ENCODE data around the gene ZNF598. TPM values are rescaled to one million over a fixed set of nuclear protein-coding genes. Genes with fewer than 3 reads are reported as not detected.
A peak's percentile ranks its signal among the peaks of the same experiment; 100 is the strongest.

The ZNF598 gene
- total and polyA plus RNA-seq, 2 donors from 2014 or later: 14.3 to 34.9 TPM

- intact Hi-C loops (cut with DNase I): no loop called here
- no peaks in the 10 kb centered on the region for H3K27me3 ChIP-seq (ENCODE audit: control insufficient read depth, insufficient read depth, low read length)
- H3K27ac ChIP-seq (ENCODE audit: low read depth in 2 of 2, low read length in 2 of 2): no peak overlapping the region
- FAIRE-seq (no peak), DNase-seq (peak in 1 of 5 donors; percentile 7)
- no peak overlapping the region for H3K4me3 ChIP-seq (ENCODE audit: low read length in 3 of 3)
- H3K36me3 ChIP-seq (ENCODE audit: control insufficient read depth in 2 of 3, insufficient read depth in 3 of 3, low read length in 3 of 3): peaks cover 0 to 30% (median 23%) of the 10 kb centered on the region in 3 donors
- H3K9me3 ChIP-seq (ENCODE audit: control insufficient read depth in 2 of 3, insufficient read depth in 1 of 3, low read length in 3 of 3): no peaks in the 10 kb centered on the region
- no peaks in the 10 kb centered on the region for H3K4me1 ChIP-seq (ENCODE audit: control insufficient read depth in 2 of 3, insufficient read depth in 2 of 3, low read depth in 1 of 3, low read length in 3 of 3)
- TF ChIP-seq, protein P1, sequence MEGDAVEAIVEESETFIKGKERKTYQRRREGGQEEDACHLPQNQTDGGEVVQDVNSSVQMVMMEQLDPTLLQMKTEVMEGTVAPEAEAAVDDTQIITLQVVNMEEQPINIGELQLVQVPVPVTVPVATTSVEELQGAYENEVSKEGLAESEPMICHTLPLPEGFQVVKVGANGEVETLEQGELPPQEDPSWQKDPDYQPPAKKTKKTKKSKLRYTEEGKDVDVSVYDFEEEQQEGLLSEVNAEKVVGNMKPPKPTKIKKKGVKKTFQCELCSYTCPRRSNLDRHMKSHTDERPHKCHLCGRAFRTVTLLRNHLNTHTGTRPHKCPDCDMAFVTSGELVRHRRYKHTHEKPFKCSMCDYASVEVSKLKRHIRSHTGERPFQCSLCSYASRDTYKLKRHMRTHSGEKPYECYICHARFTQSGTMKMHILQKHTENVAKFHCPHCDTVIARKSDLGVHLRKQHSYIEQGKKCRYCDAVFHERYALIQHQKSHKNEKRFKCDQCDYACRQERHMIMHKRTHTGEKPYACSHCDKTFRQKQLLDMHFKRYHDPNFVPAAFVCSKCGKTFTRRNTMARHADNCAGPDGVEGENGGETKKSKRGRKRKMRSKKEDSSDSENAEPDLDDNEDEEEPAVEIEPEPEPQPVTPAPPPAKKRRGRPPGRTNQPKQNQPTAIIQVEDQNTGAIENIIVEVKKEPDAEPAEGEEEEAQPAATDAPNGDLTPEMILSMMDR (IDR thresholded peaks at IDR 0.05; ENCODE audit: borderline replicate concordance, extremely low read depth, insufficient read depth): no peak
- no peak overlapping the region for H3K9ac ChIP-seq (ENCODE audit: low read length in 3 of 3)
These were observed 47.8 kb upstream of the ZNF598 start for GRCh38 chr16:2057438-2057837.

- H3K27ac ChIP-seq (ENCODE audit: low read depth in 2 of 2, low read length in 2 of 2): no peak overlapping the region
- peaks cover 0 to 35% (median 21%) of the 10 kb centered on the region in 3 donors for H3K36me3 ChIP-seq (ENCODE audit: control insufficient read depth in 2 of 3, insufficient read depth in 3 of 3, low read length in 3 of 3)
- no peak for FAIRE-seq
These were observed 47.2 kb upstream of the ZNF598 start for GRCh38 chr16:2056681-2057407.

GRCh38 chr16:2056077-2056476 is 46.5 kb upstream of the ZNF598 start:
- Histone ChIP-seq H3K4me3 (ENCODE audit: low read length in 3 of 3) (no peak overlapping the region), H3K4me1 (ENCODE audit: control insufficient read depth in 2 of 3, insufficient read depth in 2 of 3, low read depth in 1 of 3, low read length in 3 of 3) (no peaks in the 10 kb centered on the region), H3K27ac (ENCODE audit: low read depth in 2 of 2, low read length in 2 of 2) (no peak overlapping the region), H3K36me3 (ENCODE audit: control insufficient read depth in 2 of 3, insufficient read depth in 3 of 3, low read length in 3 of 3) (peaks cover 0 to 41% (median 21%) of the 10 kb centered on the region in 3 donors), H3K9ac (ENCODE audit: low read length in 3 of 3) (no peak overlapping the region), H3K9me3 (ENCODE audit: control insufficient read depth in 2 of 3, insufficient read depth in 1 of 3, low read length in 3 of 3) (no peaks in the 10 kb centered on the region), H3K27me3 (ENCODE audit: control insufficient read depth, insufficient read depth, low read length) (no peaks in the 10 kb centered on the region)
- intact Hi-C loops (cut with DNase I): no loop called here
- TF ChIP-seq, protein P1 (IDR thresholded peaks at IDR 0.05; ENCODE audit: borderline replicate concordance, extremely low read depth, insufficient read depth): no peak
- FAIRE-seq (no peak), DNase-seq (no peak)

More at GRCh38 chr16:2056681-2057407, 47.2 kb upstream of the ZNF598 start:
- DNase-seq: peak in 2 of 5 donors; percentile 50 to 60
- no peaks in the 10 kb centered on the region for H3K4me1 ChIP-seq (ENCODE audit: control insufficient read depth in 2 of 3, insufficient read depth in 2 of 3, low read depth in 1 of 3, low read length in 3 of 3)
- TF ChIP-seq, protein P1 (IDR thresholded peaks at IDR 0.05; ENCODE audit: borderline replicate concordance, extremely low read depth, insufficient read depth): no peak
- no peaks in the 10 kb centered on the region for H3K27me3 ChIP-seq (ENCODE audit: control insufficient read depth, insufficient read depth, low read length)
- intact Hi-C loops (cut with DNase I): no loop called here
- no peak overlapping the region for H3K4me3 ChIP-seq (ENCODE audit: low read length in 3 of 3)
- no peak overlapping the region for H3K9ac ChIP-seq (ENCODE audit: low read length in 3 of 3)
- no peaks in the 10 kb centered on the region for H3K9me3 ChIP-seq (ENCODE audit: control insufficient read depth in 2 of 3, insufficient read depth in 1 of 3, low read length in 3 of 3)

All from kidney (tissue), 14 donors.